Pancreas (tissue), 10 donors: ENCODE results near the gene PXDC1. TPM values are rescaled to one million over a fixed set of nuclear protein-coding genes. Genes with fewer than 3 reads are reported as not detected.

Experiments used
- ATAC-seq, 4 donors: fragments of 200-7000 bp; cut with Tn5 transposase; one replicate each; pipeline versions ENCODE4 v1.8.0 to v1.9.1; 2020; ENCODE audit warnings: mild to moderate bottlenecking in 4 of 4, moderate library complexity in 4 of 4
- DNase-seq, 6 donors: peaks; one replicate each; pipeline ENCODE4 v3.0.0-alpha.2; 2020
- FAIRE-seq: peaks from 2 replicates; lab custom pipeline; 2012; peaks lifted over from hg19 to GRCh38; lab: Jason Lieb, UNC
- H3K27ac ChIP-seq, 4 donors: fragments of 200-600 bp; sonication (generic); 1 replicate in 3 of 4; 2 replicates in 1 of 4; pipeline versions ENCODE4 v1.5.0 to v1.8.0; 2020
- H3K27me3 ChIP-seq, 4 donors: fragments of 200-600 bp; one replicate each; pipeline ENCODE4 v1.8.0; 2021
- H3K36me3 ChIP-seq, 3 donors: fragments of 200-600 bp; sonication (generic) in 1 of 3; one replicate each; pipeline versions ENCODE4 v1.5.0 to v1.8.0; 2020 to 2021
- H3K4me1 ChIP-seq, 3 donors: fragments of 200-600 bp; one replicate each; pipeline ENCODE4 v1.8.0; 2021
- H3K4me3 ChIP-seq, 4 donors: fragments of 200-600 bp; sonication (generic) in 2 of 4; one replicate each; pipeline versions ENCODE4 v1.5.0 to v1.8.0; 2020 to 2021
- H3K9me3 ChIP-seq, 4 donors: fragments of 200-600 bp; one replicate each; pipeline ENCODE4 v1.8.0; 2021
- CTCF ChIP-seq, 4 donors: fragments of 200-600 bp; sonication (generic) in 3 of 4; IDR thresholded peaks; one replicate each; pipeline versions ENCODE4 v1.5.0 to v1.8.0; 2021; ENCODE audit warnings: antibody characterized with exemption in 4 of 4
- WGBS, 2 donors: extraction: QIAGEN DNeasy Blood & Tissue Kit; methylation state at CpG; one replicate each; pipeline ENCODE4 v1.1.7; 2013; 5-methylcytosine and 5-hydroxymethylcytosine counted together
- intact Hi-C, 3 donors: fragments of 100-400 bp; cut with DNase I; formaldehyde crosslinking; loops; one replicate each; pipeline versions ENCODE4 v1.11.1 to v1.14.2; 2022
- polyA plus RNA-seq, 2 donors: library from polyadenylated mRNA; stranded (reverse); fragments of 200-250 nt; gene quantifications; one replicate each; pipeline ENCODE4 v1.2.3, GENCODE V29; 2013
- total RNA-seq, 6 donors: library from RNA; stranded (reverse); fragmentation: NEBNext Ultra II Directional in 4 of 6; extraction: Animal tissue kit (Norgen Biotek cat#: 25700) in 4 of 6; gene quantifications; one replicate each; pipeline versions ENCODE4 v1.2.1 to v1.2.4, GENCODE V29; 2021 to 2023
- donor health status: healthy with polysubstance abuse.
- donor health status: DM: no; HTN: no; CAD: no; lungs with moderate emphysema.
- donor health status: DM: no; HTN: no; CAD: no.
- donor health status: control.
- donor health status: control.
- donor health status: Bipolar disorder and iron deficiency.
- donor health status: DM: yes; HTN: yes; CAD: no.
- donor health status: DM: no; HTN: no; CAD: no.
- donor health status: DM: no; HTN: no; CAD: no.
- donor health status: DM: yes; HTN: yes; CAD: no.

PXDC1 gene
- total and polyA plus RNA-seq, 8 donors, result 5.2 to 19.7 (median 11.1) TPM

- intact Hi-C loops, result no loop called here
- Histone ChIP-seq H3K4me3 (no peak overlapping the region), H3K36me3 (no peaks in the 10 kb centered on the region), H3K4me1 (no peaks in the 10 kb centered on the region), H3K27ac (no peak overlapping the region), H3K9me3 (no peaks in the 10 kb centered on the region), H3K27me3 (no peaks in the 10 kb centered on the region)
- no peak for TF ChIP-seq CTCF (IDR thresholded peaks at IDR 0.05)
- ATAC-seq, result peak in 1 of 4 donors; percentile 45
- FAIRE-seq, result no peak
- DNase-seq, result no peak
- 62 to 68% methylated on average over 17 of the region's 17 CpGs for WGBS, 2 donors
These were observed 31.6 kb upstream of the PXDC1 start for GRCh38 chr6:3782876-3783832.

- intact Hi-C loops, result no loop called here
- FAIRE-seq (no peak), ATAC-seq (no peak), DNase-seq (no peak)
- no peaks in the 10 kb centered on the region for H3K36me3 ChIP-seq
- no peaks in the 10 kb centered on the region for H3K4me1 ChIP-seq
- H3K4me3 ChIP-seq, result no peak overlapping the region
- H3K27ac ChIP-seq, result no peak overlapping the region
- WGBS, 2 donors, result 83 to 86% methylated on average over 8 of the region's 8 CpGs
- H3K9me3 ChIP-seq, result no peaks in the 10 kb centered on the region
- no peaks in the 10 kb centered on the region for H3K27me3 ChIP-seq
- TF ChIP-seq CTCF (IDR thresholded peaks at IDR 0.05), result no peak
These were observed 30.0 kb upstream of the PXDC1 start for GRCh38 chr6:3781504-3781903.

DNA sequence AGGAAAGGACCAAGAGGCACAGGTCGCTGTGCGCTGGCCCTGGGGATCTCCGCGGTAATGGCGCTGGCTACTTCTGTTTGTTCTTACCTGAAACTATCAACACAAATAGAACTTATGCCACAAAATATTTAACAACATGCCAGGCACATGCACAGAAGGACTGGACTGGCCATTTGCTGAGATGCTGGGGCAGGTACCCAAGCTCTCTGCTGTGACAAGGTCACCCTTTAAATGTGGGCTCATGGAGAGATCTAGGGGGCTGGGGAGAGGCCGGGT, 28.0 kb upstream of the PXDC1 start:
- H3K9me3 ChIP-seq, result no peaks in the 10 kb centered on the region
- FAIRE-seq, result no peak

GRCh38 chr6:3778701-3779573, 27.4 kb upstream of the PXDC1 start:
- DNase-seq, result no peak
- Histone ChIP-seq H3K27ac (no peak overlapping the region), H3K27me3 (no peaks in the 10 kb centered on the region), H3K36me3 (no peaks in the 10 kb centered on the region), H3K9me3 (no peaks in the 10 kb centered on the region), H3K4me1 (no peaks in the 10 kb centered on the region), H3K4me3 (no peak overlapping the region)
- ATAC-seq, result no peak
- TF ChIP-seq CTCF (IDR thresholded peaks at IDR 0.05), result no peak
- 91 to 96% methylated on average over 11 of the region's 11 CpGs for WGBS, 2 donors
- FAIRE-seq, result no peak
- intact Hi-C loops, result no loop called here

More for the DNA sequence above, 28.0 kb upstream of the PXDC1 start:
- no peaks in the 10 kb centered on the region for H3K36me3 ChIP-seq
- DNase-seq (no peak), ATAC-seq (no peak)
- no peak overlapping the region for H3K4me3 ChIP-seq
- H3K27ac ChIP-seq, result no peak overlapping the region
- H3K4me1 ChIP-seq, result no peaks in the 10 kb centered on the region
- 88 to 94% methylated on average over 6 of the region's 6 CpGs for WGBS, 2 donors
- intact Hi-C loops, result no loop called here
- no peaks in the 10 kb centered on the region for H3K27me3 ChIP-seq
- no peak for TF ChIP-seq CTCF (IDR thresholded peaks at IDR 0.05)
